SK-MEL-5 (cell line): ENCODE measurements around the gene MUC12. TPM values are rescaled to one million over a fixed set of nuclear protein-coding genes. Genes with fewer than 3 reads are reported as not detected.

Source experiments
- DNase-seq: peaks from one replicate; pipeline ENCODE4 v3.0.0-alpha.2; 2016; ENCODE audit warnings: low read depth, low spot score
- in situ Hi-C: cut with HindIII; loops from 2 replicates; pipeline ENCODE4 v1.10.0; 2016; ENCODE audit warnings: low sequenced_read_pairs, high pct_unique_total_duplicates, low pct_unique_long_range_greater_than_20kb
- total RNA-seq: library from RNA; depleted of rRNA; stranded (reverse); fragments of >200 nt; shearing (Covaris generic); gene quantifications from 2 replicates; pipeline ENCODE4 v1.2.3, GENCODE V29; 2014

Gene MUC12
- total RNA-seq, 1 experiment from 2014 or later = not detected

DNA sequence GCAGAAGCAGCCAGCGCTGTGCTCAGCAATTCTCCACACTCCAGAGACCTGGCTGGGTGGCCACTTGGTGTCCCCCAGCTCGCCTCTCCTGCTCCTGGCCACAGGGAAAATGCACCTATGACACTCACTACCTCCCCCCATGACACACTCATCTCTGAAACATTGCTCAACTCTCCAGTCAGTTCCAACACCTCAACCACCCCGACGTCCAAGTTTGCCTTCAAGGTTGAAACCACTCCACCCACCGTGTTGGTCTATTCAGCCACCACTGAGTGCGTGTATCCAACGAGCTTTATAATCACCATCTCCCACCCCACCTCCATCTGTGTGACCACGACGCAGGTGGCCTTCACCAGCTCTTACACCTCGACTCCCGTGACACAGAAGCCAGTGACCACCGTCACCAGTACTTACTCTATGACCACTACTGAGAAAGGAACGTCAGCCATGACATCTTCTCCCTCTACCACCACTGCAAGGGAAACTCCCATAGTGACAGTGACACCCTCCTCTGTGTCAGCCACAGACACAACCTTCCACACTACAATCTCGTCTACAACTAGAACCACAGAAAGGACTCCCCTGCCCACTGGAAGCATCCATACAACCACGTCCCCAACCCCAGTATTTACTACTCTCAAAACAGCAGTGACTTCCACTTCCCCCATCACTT, 17.3 kb upstream of the MUC12 start:
- in situ Hi-C loops = no loop called here
- DNase-seq = no peak

DNA sequence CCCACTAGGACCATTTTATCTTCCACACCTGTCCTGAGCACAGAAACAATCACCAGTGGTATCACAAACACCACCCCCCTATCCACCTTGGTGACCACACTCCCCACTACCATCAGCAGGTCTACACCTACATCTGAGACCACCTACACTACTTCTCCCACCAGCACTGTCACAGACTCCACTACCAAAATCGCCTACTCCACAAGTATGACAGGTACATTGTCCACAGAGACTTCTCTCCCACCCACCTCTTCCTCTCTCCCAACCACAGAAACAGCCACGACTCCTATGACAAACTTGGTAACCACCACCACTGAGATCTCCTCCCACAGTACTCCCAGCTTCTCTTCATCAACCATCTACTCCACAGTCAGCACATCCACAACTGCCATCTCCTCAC, 16.7 kb upstream of the MUC12 start:
- DNase-seq = no peak
- in situ Hi-C loops = no loop called here

DNA sequence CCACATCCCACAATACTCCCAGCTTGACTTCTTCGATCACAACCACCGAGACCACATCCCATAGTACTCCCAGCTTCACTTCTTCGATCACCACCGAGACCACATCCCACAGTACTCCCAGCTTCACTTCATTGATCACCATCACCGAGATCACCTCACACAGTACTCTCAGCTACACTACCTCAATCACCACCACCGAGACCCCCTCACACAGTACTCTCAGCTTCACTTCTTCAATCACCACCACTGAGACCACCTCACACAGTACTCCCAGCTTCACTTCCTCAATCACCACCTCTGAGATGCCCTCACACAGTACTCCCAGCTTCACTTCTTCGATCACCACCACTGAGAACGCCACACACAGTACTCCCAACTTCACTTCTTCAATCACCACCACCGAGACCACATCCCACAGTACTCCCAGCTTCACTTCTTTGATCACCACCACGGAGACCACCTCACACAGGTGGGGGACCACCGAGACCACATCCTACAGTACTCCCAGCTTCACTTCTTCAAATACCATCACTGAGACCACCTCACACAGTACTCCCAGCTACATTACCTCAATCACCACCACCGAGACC, 11.4 kb upstream of the MUC12 start:
- DNase-seq = no peak
- in situ Hi-C loops = no loop called here

DNA sequence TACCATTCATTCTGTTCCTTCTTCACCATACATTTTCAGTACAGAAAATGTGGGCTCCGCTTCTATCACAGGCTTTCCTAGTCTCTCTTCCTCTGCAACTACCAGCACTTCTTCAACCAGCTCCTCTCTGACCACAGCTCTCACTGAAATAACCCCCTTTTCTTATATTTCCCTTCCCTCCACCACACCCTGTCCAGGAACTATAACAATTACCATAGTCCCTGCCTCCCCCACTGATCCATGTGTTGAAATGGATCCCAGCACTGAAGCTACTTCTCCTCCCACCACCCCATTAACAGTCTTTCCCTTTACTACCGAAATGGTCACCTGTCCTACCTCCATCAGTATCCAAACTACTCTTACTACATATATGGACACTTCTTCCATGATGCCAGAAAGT, 9.5 kb upstream of the MUC12 start:
- no peak for DNase-seq
- in situ Hi-C loops = no loop called here

DNA sequence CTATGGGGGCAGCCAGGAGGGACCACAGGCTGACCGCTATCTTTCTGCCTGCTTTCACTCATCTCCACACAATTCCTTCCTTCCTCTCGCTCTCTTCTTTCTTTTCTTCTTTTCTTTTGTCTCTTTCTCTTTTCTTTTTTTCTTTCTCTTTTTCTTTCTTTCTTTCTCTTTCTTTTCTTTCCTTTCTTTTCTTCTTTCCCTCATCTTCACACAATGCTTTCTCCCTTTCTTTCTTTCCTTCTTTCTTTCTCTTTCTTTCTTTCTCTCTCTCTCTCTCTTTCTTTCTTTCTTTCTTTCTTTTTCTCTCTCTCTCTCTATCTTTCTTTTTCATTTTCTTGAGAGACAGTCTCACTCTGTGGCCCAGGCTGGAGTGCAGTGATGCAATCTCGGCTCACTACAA, 6.8 kb upstream of the MUC12 start:
- in situ Hi-C loops = no loop called here
- DNase-seq = no peak

DNA sequence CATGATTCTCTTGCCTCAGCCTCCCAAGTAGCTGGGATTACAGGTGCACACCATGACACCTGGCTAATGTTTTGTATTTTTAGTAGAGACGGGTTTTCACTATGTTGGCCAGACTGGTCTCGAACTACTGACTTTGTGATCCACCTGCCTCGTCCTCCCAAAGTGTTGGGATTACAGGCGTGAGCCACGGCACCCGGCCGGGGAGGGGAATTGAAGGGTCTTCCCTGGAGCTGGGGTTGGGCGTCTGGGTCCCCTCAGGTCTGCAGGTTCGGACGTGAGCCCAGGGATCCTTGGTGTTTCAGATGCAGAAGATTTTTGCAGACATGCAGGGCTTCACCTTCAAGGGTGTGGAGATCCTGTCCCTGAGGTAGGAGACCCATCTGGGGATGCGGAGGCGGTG, 6.0 kb upstream of the MUC12 start:
- no peak for DNase-seq
- in situ Hi-C loops = no loop called here

- in situ Hi-C loops = no loop called here
- no peak for DNase-seq
Measured at GRCh38 chr7:100963874-100964273, 5.5 kb upstream of the MUC12 start.

- DNase-seq = no peak
Measured at GRCh38 chr7:100964630-100965029, 4.7 kb upstream of the MUC12 start.

DNA sequence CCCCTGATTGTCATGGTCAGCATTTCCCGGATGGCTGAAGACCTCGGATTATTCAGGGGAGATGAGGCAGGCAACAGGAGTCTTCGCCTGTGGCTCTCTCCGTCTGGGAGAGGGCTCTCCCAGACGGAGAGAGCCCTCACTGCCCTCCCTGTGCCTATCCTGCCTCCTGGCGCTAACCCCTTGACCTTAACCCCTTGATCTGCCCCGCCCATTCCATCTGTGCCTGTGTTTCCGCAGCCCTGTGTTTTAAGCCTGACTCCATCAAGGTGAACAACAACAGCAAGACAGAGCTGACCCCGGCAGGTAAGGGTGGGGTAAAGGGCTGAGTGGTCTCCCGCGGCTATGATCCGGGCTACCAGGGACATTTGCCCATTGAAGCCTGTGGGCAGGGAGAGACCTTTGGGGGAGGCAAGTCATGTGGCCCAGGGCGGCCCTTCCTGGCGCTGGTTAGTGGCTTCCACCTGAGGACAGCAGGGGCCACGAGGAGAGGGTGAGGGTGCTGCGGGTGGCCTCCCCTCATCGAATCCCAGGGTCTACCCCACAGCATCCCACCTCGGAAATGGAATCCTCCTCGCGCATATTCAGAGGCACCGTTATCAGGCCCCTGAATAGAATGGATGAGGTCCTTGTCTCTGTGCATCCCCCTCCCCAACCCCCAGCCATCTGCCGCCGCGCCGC, 4.2 kb upstream of the MUC12 start:
- in situ Hi-C loops = no loop called here

More at GRCh38 chr7:100964630-100965029, 4.7 kb upstream of the MUC12 start:
- in situ Hi-C loops = no loop called here

DNA sequence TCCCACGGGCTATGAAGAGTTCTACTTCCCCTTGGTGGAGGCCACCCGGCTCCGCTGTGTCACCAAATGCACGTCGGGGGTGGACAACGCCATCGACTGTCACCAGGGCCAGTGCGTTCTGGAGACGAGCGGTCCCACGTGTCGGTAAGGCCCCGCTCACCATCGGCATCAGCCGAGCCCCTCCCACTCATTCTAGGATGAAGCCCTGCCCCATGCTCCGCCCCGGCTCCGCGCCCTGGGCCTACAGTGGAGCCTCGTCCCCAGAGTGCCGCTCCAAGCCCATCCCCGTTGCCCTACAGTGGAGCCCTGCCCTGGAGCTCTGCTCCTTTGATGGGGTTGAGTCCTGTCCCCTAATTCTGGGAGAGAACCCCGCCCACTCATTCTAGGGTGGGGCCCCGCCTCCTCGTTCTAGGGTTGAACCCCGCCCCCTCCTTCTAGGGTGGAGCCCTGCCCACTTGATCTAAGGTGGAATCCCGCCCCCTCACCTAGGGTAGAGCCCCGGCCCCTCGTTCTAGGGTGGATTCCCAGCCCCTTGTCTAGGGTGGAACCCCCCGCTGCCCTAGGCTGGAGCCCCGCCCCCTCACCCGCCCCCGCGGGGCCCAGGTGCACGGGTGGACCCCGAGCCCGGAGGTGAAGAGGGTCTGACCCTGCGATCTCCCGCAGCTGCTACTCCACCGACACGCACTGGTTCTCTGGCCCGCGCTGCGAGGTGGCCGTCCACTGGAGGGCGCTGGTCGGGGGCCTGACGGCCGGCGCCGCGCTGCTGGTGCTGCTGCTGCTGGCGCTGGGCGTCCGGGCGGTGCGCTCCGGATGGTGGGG, 3.4 kb upstream of the MUC12 start:
- DNase-seq = peak; percentile 89
- in situ Hi-C loops = no loop called here

More for the DNA sequence above, 4.2 kb upstream of the MUC12 start:
- no peak for DNase-seq

DNA sequence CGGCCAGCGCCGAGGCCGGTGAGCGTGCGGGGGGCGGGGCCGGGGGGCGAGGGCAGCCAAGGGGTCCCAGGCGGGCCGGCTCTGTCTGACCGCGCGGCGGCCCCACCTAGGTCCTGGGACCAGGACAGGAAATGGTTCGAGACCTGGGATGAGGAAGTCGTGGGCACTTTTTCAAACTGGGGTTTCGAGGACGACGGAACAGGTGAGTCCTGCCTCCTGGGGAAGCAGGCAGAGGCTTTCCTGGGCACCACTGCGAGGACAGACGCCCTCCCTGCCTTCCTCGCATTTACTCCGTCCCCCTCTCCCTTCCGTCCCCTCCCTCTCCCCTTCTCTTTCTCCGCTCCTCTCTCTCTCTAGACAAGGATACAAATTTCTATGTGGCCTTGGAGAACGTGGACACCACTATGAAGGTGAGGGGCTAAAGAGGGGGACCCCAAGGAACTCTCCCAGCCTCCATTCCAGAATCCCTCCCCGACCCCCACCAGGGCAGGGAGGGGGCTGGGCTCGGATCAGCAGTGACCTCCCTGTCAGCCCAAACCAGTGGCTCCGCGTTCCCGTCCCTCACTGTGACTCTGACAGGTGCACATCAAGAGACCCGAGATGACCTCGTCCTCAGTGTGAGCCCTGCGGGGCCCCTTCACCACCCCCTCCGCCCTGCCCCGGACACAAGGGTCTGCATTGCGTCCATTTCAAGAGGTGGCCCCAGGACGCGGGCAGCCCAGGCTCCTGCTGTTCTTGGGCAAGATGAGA, 2.6 kb upstream of the MUC12 start:
- no peak for DNase-seq
- in situ Hi-C loops = no loop called here

DNA sequence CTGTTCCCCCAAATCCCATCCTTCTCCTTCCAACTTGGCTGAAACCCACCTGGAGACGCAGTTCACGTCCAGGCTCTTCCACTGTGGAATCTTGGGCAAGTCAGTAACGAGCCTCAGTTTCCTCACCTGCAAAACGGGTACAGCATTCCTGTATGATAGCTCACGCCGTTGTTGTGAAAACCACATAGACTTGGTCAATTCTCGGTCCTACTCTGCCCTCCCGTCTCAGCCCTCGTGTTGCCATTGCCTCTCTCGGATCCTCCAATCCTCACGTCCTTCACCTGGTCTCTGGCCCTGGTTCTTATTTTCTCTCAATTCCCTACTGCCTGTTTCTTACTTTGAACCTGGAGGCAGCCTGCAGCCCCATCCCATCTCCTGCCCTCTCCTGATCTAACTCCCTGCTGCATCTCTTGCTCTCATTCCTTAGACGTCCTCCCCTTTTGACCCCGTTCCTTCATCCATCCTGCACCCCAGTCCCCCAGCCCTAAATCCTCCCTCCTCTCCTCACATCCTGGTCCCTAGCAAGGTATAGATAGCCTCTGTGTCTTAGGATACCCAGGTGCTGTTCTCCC, 2.0 kb upstream of the MUC12 start:
- DNase-seq = no peak
- in situ Hi-C loops = no loop called here

- DNase-seq = no peak
- in situ Hi-C loops = no loop called here
Measured at GRCh38 chr7:100968031-100968430, 1.3 kb upstream of the MUC12 start.

GRCh38 chr7:100968650-100969049, 715 bp upstream of the MUC12 start:
- in situ Hi-C loops = no loop called here

GRCh38 chr7:100971111-100972001, 2.0 kb downstream of the MUC12 start:
- no peak for DNase-seq
- in situ Hi-C loops = no loop called here

More at GRCh38 chr7:100968650-100969049, 715 bp upstream of the MUC12 start:
- DNase-seq = no peak

GRCh38 chr7:100972002-100972347, 2.6 kb downstream of the MUC12 start:
- no peak for DNase-seq
- in situ Hi-C loops = no loop called here
